Right forelimb (tissue), 1 donor: ENCODE measurements around the gene CHST5.

ENCODE experiments used
- DNase-seq: peaks from one replicate; pipeline ENCODE4 v3.0.0-alpha.2; 2018

CHST5 gene

GRCh38 chr16:75502916-75503605 is 32.8 kb downstream of the CHST5 start:
- no peak for DNase-seq

GRCh38 chr16:75501820-75502219 is 34.1 kb downstream of the CHST5 start:
- peak; percentile 61 for DNase-seq

- DNase-seq, result no peak
Measured at GRCh38 chr16:75501359-75501758, 34.5 kb downstream of the CHST5 start.

- peak; percentile 81 for DNase-seq
Measured at GRCh38 chr16:75498605-75499322, 37.1 kb downstream of the CHST5 start.

- DNase-seq, result no peak
Measured at GRCh38 chr16:75497558-75497957, 38.4 kb downstream of the CHST5 start.

- DNase-seq, result peak; percentile 77
Measured at GRCh38 chr16:75495076-75495674, 40.7 kb downstream of the CHST5 start, which contains the start of gene CHST6. CHST6 (minus strand) TSS chr16:75495441; CDS start chr16:75479828, 15,613 bp downstream.

- DNase-seq, result peak; percentile 64
Measured at GRCh38 chr16:75494661-75495075, 41.2 kb downstream of the CHST5 start.

GRCh38 chr16:75494184-75494583 is 41.7 kb downstream of the CHST5 start:
- DNase-seq, result no peak

- no peak for DNase-seq
Measured at GRCh38 chr16:75491876-75492275, 44.0 kb downstream of the CHST5 start.

- DNase-seq, result no peak
Measured at GRCh38 chr16:75488322-75488721, 47.6 kb downstream of the CHST5 start.

- no peak for DNase-seq
Measured at GRCh38 chr16:75486676-75487313, 49.1 kb downstream of the CHST5 start.

- DNase-seq, result no peak
Measured at GRCh38 chr16:75486014-75486675, 49.8 kb downstream of the CHST5 start.

GRCh38 chr16:75485230-75486013 is 50.5 kb downstream of the CHST5 start:
- no peak for DNase-seq

GRCh38 chr16:75483222-75483621 is 52.7 kb downstream of the CHST5 start:
- no peak for DNase-seq

GRCh38 chr16:75482434-75483205 is 53.3 kb downstream of the CHST5 start:
- no peak for DNase-seq

GRCh38 chr16:75481475-75481874 is 54.4 kb downstream of the CHST5 start:
- no peak for DNase-seq

GRCh38 chr16:75479421-75479990 is 56.4 kb downstream of the CHST5 start:
- no peak for DNase-seq
